ENCODE measurements around the gene GOLGA6B.
"Not testable (repeated sequence)": the region's sequence is repeated elsewhere in the genome, so short reads cannot be mapped to it uniquely, and the experiment has no call there.

GOLGA6B gene

GRCh38 chr15:72670656-72671352, 16.3 kb downstream of the GOLGA6B start:
- peak overlapping the region; percentile 5; the same call in 1 of the 2 replicates for H3K4me3 ChIP-seq (ENCODE audit: control insufficient read depth, low read depth, low read length)
- DNase-seq (ENCODE audit: low read depth): not testable (repeated sequence)
- peak; percentile 75 for TF ChIP-seq CTCF (IDR thresholded peaks at IDR 0.05; ENCODE audit: control insufficient read depth, insufficient read depth, low read depth, low read length, missing control alignments)

- no peak for TF ChIP-seq CTCF (IDR thresholded peaks at IDR 0.05; ENCODE audit: control insufficient read depth, insufficient read depth, low read depth, low read length, missing control alignments)
- H3K4me3 ChIP-seq (ENCODE audit: control insufficient read depth, low read depth, low read length): no peak overlapping the region
- no peak for DNase-seq (ENCODE audit: low read depth)
These were observed 17.0 kb downstream of the GOLGA6B start for GRCh38 chr15:72671525-72671924.

- H3K4me3 ChIP-seq (ENCODE audit: control insufficient read depth, low read depth, low read length): no peak overlapping the region
- DNase-seq (ENCODE audit: low read depth): no peak
- TF ChIP-seq CTCF (IDR thresholded peaks at IDR 0.05; ENCODE audit: control insufficient read depth, insufficient read depth, low read depth, low read length, missing control alignments): no peak
These were observed 22.3 kb downstream of the GOLGA6B start for GRCh38 chr15:72676838-72677237.

GRCh38 chr15:72680931-72681330, 26.4 kb downstream of the GOLGA6B start:
- TF ChIP-seq CTCF (IDR thresholded peaks at IDR 0.05; ENCODE audit: control insufficient read depth, insufficient read depth, low read depth, low read length, missing control alignments): no peak
- DNase-seq (ENCODE audit: low read depth): no peak
- no peak overlapping the region for H3K4me3 ChIP-seq (ENCODE audit: control insufficient read depth, low read depth, low read length)

- no peak for DNase-seq (ENCODE audit: low read depth)
- TF ChIP-seq CTCF (IDR thresholded peaks at IDR 0.05; ENCODE audit: control insufficient read depth, insufficient read depth, low read depth, low read length, missing control alignments): no peak
- H3K4me3 ChIP-seq (ENCODE audit: control insufficient read depth, low read depth, low read length): no peak overlapping the region
These were observed 28.3 kb downstream of the GOLGA6B start for GRCh38 chr15:72682772-72683171.

GRCh38 chr15:72685301-72685924, 30.9 kb downstream of the GOLGA6B start:
- peak overlapping the region; percentile 74 for H3K4me3 ChIP-seq (ENCODE audit: control insufficient read depth, low read depth, low read length)
- DNase-seq (ENCODE audit: low read depth): no peak
- no peak for TF ChIP-seq CTCF (IDR thresholded peaks at IDR 0.05; ENCODE audit: control insufficient read depth, insufficient read depth, low read depth, low read length, missing control alignments)

Measured in AG09309 (cell line).